ENCODE data around the gene BLVRB. TPM values are rescaled to one million over a fixed set of nuclear protein-coding genes. Genes with fewer than 3 reads are reported as not detected.

Gene BLVRB
- total and polyA plus RNA-seq, 2 of the 8 experiments (the other 6 are each of a cell fraction or from before 2014, with no cell fraction given), result 28.7 to 182 TPM

DNA sequence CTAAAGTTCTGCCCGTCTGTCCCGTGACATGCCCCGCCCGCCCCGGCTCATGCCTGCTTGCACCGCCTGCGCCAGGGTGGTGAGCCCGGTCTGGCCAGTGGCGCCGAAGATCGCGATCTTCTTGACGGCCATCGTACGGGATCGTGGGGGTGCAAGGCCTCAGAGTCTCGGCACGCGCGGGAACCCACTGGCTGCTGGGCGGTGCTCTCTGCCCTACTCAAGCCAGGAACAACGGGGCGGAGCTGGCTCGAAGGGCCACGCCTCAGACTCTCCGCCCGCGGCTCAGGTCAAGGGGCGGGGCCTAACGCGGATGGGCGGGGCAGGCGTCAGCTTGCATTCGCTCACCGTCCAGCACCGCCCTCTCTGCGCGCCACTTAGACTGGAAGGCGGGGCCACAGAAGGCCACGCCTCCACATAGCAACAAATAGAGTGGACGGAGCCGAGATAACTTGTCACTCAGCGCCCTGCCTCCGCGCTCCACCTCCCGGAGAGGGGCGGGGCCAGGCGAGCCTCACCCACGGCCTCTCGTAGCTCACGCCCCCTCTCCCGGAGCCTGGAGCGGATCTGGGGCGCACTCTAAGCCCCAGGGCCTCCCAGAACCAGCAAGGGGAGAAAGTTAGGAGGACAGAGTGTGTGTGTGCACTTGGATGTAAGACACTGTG is at the start of gene BLVRB (continued):
- TF ChIP-seq KDM5A (IDR thresholded peaks at IDR 0.05; ENCODE audit: low read length) (no peak), RFX5 (IDR thresholded peaks at IDR 0.05; ENCODE audit: borderline replicate concordance, low read depth, low read length) (no peak), TAF1 (IDR thresholded peaks at IDR 0.05; ENCODE audit: low read depth, low read length) (0 out of 2 replicates have a peak, but pooled peaks have one; percentile 24), SP1 (IDR thresholded peaks at IDR 0.05; ENCODE audit: low read depth, low read length) (peak; percentile 78; the same call in 1 of the 2 replicates), KDM4A (IDR thresholded peaks at IDR 0.05; ENCODE audit: low read depth, low read length, severe bottlenecking) (peak; percentile 96), TAF7 (optimal IDR thresholded peaks at IDR 0.05; ENCODE audit: borderline replicate concordance, low read depth, low read length) (no peak)
- TF ChIP-seq, protein P1, sequence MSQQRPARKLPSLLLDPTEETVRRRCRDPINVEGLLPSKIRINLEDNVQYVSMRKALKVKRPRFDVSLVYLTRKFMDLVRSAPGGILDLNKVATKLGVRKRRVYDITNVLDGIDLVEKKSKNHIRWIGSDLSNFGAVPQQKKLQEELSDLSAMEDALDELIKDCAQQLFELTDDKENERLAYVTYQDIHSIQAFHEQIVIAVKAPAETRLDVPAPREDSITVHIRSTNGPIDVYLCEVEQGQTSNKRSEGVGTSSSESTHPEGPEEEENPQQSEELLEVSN (IDR thresholded peaks at IDR 0.05), result no peak
- TF ChIP-seq, protein P2, sequence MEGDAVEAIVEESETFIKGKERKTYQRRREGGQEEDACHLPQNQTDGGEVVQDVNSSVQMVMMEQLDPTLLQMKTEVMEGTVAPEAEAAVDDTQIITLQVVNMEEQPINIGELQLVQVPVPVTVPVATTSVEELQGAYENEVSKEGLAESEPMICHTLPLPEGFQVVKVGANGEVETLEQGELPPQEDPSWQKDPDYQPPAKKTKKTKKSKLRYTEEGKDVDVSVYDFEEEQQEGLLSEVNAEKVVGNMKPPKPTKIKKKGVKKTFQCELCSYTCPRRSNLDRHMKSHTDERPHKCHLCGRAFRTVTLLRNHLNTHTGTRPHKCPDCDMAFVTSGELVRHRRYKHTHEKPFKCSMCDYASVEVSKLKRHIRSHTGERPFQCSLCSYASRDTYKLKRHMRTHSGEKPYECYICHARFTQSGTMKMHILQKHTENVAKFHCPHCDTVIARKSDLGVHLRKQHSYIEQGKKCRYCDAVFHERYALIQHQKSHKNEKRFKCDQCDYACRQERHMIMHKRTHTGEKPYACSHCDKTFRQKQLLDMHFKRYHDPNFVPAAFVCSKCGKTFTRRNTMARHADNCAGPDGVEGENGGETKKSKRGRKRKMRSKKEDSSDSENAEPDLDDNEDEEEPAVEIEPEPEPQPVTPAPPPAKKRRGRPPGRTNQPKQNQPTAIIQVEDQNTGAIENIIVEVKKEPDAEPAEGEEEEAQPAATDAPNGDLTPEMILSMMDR (IDR thresholded peaks at IDR 0.05; ENCODE audit: control extremely low read depth in 1 of 3, insufficient read depth in 1 of 3, low read depth in 1 of 3, low read length in 3 of 3), result no peak

All from H1 (cell line).